SK-N-SH (cell line): ENCODE results near the gene ZYG11B.
"Not testable (repeated sequence)": the region's sequence is repeated elsewhere in the genome, so short reads cannot be mapped to it uniquely, and the experiment has no call there.

ENCODE experiments used
- CHD2 ChIP-seq: fragments of 150-350 bp; IDR thresholded peaks from 2 replicates; pipeline ENCODE4 v1.6.1; 2018; ENCODE audit warnings: low read length; ENCODE audit not compliant: partially characterized antibody
- CTCF ChIP-seq: fragments of 200-600 bp; sonication (generic); IDR thresholded peaks from 2 replicates; pipeline ENCODE4 v1.6.1; 2017; ENCODE audit warnings: antibody characterized with exemption, mild to moderate bottlenecking, moderate library complexity
- EP300 ChIP-seq, 2 experiments: IDR thresholded peaks; 2 replicates each; pipeline versions ENCODE4 v1.4.0 to v1.6.1; 2012; ENCODE audit warnings: borderline replicate concordance in 1 of 2, low read depth in 1 of 2, low read length in 1 of 2
- EZH2phosphoT487 ChIP-seq: fragments of 200-600 bp; sonication (generic); IDR thresholded peaks from 2 replicates; pipeline ENCODE4 v1.6.1; 2017; ENCODE audit warnings: low read depth, mixed run types, mild to moderate bottlenecking, antibody characterized with exemption, moderate library complexity, borderline replicate concordance
- FOXJ3 ChIP-seq: sonication (generic); formaldehyde crosslinking; IDR thresholded peaks from 2 replicates; pipeline ENCODE4 v1.5.1; 2020; ENCODE audit warnings: mild to moderate bottlenecking, missing genetic modification reagents
- FOXM1 ChIP-seq: IDR thresholded peaks from 2 replicates; pipeline ENCODE4 v1.4.0; 2012; ENCODE audit warnings: low read depth, mild to moderate bottlenecking
- GABPA ChIP-seq: IDR thresholded peaks from 2 replicates; pipeline ENCODE4 v1.4.0; 2012; ENCODE audit warnings: low read depth, mild to moderate bottlenecking
- NRF1 ChIP-seq: IDR thresholded peaks from 2 replicates; pipeline ENCODE4 v1.6.1; 2012; ENCODE audit warnings: low read depth, mild to moderate bottlenecking, low read length
- RAD21 ChIP-seq: IDR thresholded peaks from 2 replicates; pipeline ENCODE4 v1.6.1; 2012; ENCODE audit warnings: mild to moderate bottlenecking, low read length
- TF ChIP-seq, protein P1 (sequence below): IDR thresholded peaks from 2 replicates; pipeline ENCODE4 v1.6.1; 2012; ENCODE audit warnings: mild to moderate bottlenecking, low read depth, low read length, moderate library complexity
- TF ChIP-seq, protein P2 (sequence below): IDR thresholded peaks from 2 replicates; pipeline ENCODE4 v1.4.0; 2012; ENCODE audit warnings: low read depth, borderline replicate concordance

- TF ChIP-seq, protein P1, sequence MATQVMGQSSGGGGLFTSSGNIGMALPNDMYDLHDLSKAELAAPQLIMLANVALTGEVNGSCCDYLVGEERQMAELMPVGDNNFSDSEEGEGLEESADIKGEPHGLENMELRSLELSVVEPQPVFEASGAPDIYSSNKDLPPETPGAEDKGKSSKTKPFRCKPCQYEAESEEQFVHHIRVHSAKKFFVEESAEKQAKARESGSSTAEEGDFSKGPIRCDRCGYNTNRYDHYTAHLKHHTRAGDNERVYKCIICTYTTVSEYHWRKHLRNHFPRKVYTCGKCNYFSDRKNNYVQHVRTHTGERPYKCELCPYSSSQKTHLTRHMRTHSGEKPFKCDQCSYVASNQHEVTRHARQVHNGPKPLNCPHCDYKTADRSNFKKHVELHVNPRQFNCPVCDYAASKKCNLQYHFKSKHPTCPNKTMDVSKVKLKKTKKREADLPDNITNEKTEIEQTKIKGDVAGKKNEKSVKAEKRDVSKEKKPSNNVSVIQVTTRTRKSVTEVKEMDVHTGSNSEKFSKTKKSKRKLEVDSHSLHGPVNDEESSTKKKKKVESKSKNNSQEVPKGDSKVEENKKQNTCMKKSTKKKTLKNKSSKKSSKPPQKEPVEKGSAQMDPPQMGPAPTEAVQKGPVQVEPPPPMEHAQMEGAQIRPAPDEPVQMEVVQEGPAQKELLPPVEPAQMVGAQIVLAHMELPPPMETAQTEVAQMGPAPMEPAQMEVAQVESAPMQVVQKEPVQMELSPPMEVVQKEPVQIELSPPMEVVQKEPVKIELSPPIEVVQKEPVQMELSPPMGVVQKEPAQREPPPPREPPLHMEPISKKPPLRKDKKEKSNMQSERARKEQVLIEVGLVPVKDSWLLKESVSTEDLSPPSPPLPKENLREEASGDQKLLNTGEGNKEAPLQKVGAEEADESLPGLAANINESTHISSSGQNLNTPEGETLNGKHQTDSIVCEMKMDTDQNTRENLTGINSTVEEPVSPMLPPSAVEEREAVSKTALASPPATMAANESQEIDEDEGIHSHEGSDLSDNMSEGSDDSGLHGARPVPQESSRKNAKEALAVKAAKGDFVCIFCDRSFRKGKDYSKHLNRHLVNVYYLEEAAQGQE: not testable (repeated sequence)
- not testable (repeated sequence) for TF ChIP-seq CHD2; FOXJ3 (CRISPR knock-in tag); CTCF; FOXM1; GABPA; EZH2phosphoT487; RAD21; NRF1; EP300 (IDR thresholded peaks at IDR 0.05; ENCODE audit: borderline replicate concordance in 1 of 2, low read depth in 1 of 2, low read length in 1 of 2)
- TF ChIP-seq, protein P2, sequence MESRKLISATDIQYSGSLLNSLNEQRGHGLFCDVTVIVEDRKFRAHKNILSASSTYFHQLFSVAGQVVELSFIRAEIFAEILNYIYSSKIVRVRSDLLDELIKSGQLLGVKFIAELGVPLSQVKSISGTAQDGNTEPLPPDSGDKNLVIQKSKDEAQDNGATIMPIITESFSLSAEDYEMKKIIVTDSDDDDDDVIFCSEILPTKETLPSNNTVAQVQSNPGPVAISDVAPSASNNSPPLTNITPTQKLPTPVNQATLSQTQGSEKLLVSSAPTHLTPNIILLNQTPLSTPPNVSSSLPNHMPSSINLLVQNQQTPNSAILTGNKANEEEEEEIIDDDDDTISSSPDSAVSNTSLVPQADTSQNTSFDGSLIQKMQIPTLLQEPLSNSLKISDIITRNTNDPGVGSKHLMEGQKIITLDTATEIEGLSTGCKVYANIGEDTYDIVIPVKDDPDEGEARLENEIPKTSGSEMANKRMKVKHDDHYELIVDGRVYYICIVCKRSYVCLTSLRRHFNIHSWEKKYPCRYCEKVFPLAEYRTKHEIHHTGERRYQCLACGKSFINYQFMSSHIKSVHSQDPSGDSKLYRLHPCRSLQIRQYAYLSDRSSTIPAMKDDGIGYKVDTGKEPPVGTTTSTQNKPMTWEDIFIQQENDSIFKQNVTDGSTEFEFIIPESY: not testable (repeated sequence)
Measured at GRCh38 chr1:52869727-52870126, 143.5 kb downstream of the ZYG11B start.
